Measurements from ENCODE around the gene ATP6V0C.
"Not testable (repeated sequence)": the region's sequence is repeated elsewhere in the genome, so short reads cannot be mapped to it uniquely, and the experiment has no call there.

The ATP6V0C gene

DNA sequence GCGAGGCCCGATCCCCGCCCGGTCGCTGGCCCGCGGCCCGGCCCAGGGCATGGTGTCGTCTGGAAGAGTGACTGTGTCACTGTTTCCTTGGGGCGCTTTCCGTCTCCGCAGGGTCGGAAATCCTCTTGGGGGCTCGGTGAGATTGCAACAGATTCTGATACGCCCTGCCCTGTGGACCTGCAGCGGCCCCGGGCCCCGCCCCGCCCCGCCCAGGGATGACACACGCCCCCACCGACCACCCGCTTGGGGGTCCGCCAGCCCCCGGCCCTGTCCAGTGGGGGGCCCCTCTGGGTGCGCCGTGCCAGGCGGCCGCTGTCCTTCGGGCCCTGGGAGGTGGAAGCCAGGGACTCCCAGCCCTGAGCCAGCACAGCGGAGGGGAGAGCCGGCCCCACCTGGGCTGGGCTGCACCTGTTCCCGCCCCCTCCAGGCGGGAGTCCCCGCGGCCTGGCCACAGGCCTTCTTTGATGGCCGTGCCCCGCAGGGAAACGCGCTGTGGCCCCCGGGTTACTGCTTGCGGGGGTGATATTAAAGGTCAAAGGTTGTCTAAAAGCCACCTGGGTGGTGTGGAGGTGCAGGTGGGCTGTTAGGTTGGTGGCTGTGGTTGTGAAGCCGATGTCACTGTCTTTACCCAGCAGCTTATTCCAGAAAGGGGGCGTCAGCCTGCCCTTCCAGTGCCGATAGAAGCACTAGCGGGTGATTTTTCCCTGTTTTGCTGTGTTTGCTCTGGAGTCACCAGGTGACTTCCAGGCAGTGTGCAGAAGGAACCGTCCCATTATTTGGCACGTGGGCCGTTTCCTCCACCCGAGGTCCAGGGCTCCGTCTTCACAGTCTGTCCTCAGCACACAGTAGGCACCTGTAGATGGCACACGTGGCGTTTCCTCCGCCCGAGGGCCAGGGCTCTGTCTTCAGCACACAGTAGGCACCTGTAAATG is 38.1 kb upstream of the ATP6V0C start:
- DNase-seq, result peak; percentile 31 to 46

DNA sequence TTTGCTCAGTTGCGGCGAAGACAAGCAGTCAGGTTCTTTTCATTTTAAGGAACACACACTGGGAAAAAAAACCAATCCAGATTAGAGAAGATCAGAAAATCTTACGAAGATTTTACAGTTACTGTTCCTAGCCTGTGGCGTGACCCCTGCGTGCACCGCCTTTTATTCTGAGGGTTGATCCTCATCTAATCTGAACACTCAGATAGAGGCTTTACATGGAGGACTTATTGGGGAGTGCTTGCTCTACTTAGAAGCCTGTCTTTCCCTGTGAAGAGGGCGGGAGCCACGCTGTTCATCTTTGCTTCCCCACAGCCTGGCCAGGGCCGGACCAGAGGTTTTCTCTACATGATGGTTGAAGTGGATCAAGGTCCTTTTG is 37.4 kb upstream of the ATP6V0C start:
- no peak for DNase-seq

DNA sequence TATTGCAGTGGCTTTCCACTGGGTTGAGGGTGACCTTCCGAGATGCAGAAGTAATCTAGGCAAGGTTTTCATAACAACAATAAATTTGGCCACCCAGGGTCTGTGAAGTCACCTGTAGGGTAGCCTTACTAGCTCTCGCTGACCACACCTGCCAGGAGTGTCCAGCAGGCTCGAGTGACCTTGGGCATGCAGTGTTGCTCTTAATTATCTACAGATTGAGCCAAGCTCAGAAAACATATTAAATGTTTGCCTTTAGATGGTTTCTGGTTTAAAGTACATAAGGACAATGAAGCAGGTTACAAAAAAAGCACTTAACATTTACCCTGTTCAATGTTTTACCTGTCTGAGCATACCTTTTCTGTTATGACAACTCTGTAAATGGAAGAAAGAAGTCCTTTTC is 37.0 kb upstream of the ATP6V0C start:
- no peak for DNase-seq

DNA sequence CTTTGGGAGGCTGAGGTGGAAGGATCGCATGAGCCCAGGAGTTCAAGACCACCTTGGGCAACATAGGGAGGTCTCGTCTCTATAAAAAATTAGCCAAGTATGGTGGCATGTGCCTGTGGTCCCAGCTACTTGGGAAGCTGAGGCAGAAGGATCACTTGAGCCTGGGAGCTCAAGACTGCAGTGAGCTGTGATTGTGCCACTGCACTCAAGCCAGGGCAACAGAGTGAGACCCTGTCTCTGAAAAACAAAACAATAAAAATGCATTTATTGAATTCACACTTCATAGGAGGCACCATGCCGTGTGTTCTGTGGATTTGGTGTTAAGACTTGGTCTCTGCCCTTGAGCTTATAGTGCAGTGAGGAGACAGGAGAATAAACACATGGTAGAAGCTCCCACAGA is 36.4 kb upstream of the ATP6V0C start:
- no peak for DNase-seq

DNA sequence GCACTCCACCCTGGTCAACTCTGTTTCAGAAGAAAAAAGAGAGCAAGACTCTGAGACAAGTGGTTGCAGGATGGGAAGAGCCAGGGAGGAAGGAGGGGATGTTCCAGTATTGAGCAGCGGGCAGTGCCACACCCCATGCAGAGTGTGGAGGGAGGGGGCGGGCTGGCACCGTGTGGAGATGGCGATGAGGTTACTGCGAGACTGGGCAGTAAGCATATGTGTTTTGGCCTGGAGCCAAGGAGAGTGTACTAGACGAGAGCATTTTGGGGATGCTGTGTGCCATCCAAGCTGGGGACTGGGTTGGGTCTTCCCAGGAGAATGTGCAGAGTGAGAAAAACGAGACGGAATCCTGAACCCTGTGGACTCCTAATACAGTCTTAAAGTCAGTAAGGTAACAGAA is 35.5 kb upstream of the ATP6V0C start:
- DNase-seq, result no peak

DNA sequence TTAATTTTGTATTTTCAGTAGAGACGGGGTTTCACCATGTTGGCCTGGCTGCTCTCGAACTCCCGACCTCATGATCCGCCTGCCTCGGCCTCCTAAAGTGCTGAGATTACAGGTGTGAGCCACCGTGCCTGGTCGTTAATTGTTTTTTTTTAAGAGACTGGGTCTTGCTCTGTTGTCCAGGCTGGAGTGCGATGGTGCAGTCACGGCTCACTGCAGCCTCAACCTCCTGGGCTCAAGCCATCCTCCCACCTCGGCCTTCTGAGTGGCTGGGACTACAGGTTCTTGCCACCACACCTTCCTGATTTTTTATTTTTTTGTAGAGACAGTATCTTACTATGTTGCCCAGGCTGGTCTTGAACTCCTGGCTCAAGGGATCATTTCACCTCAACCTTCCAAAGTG is 33.8 kb upstream of the ATP6V0C start:
- DNase-seq, result not testable (repeated sequence)

DNA sequence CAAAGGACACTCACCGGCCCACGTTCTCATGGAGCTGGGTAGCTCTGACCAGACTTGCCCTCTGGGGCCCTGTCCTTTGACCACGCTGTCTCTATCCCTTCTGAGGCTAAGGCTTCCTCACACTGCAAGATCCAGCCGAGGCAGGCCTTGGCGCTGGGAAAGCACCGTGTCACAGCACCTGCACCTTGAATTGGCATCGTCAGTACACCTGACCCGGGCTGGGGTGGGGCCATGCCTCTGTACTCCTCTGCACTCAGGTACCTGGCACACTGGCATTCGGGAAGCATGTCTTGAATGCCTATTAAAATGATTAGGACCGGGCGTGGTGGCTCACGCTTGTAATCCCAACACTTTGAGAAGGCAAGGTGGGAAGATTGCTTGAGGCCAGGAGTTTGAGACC is 32.8 kb upstream of the ATP6V0C start:
- DNase-seq, result no peak

DNA sequence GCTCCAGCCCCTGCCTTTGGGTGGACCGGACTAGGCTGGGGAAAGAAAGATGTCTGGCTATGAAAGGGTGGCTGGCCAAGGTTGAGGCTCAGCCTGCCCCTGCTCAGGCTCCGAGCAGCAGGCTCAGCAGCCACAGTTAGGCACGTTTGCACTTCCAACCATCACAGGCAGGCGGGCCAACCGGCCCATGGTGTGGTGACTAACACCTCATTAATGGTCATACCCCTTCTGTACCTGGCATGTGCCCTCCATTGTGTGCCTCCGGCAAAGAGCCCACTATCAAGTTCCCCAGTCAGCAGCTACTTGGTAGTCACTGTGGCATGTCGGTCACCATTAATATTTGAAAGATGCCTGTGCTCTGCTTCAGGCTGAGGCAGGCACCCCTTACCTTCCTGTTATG is 32.1 kb upstream of the ATP6V0C start:
- no peak for DNase-seq

DNA sequence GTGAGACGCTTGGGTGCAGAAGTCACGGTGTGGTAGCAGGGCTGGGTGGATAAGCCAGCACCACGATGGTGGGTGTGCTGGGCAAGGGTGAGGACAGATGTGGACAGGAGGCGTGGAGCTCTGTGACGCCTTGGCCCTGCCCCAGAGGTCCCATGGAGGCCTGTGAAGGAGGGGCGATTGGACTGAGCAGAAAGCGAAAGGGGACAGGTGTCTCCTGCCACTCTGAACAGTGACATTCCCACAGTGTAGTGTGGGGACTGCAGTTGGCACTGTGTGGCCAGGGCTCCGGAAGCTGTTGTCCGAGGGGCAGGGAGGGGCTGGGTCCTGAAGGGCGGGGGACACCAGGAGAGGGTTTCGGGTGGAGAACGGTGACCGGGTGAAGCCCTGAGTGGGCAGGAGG is 31.5 kb upstream of the ATP6V0C start:
- DNase-seq, result no peak

DNA sequence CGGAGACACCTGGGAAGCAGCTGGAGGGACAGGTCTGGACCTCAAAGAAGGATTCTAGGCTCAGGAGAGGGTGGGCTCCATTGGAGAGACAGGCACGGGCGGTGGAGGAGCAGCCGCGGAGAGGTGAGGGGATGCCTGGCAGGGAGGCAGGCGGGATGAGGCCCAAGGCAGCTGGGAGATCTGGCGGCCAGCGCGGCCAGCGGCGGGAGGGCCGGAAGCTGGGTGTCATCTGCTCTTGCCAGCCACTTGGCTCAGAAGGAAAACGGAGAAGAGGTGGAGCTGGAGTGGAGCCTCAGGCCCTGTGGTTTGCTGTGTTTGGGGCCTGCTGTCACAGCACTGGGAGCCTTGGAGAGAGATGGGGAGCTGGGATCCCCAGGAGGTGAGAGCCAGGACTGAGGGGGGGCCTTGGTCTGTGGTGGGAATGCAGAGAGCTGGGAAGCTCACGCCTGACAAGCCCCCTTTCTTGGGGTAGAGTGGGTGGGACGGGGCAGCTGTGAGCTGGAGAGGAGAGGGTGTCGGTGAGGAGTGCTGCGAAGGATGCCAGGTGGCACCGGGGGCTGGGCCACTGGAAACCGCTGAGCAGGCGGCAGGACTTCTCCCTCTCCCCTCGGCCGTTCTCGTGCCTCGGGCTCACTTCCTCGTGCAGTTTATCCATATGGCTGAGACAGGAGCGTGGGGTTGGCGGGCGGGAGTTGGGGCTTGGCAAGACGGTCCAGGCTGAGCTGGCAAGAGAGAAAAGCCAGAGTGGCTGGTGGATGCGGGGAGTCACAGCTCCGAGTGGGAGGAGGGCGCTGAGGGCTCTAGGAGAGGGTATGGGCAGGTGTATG is 30.8 kb upstream of the ATP6V0C start:
- no peak for DNase-seq

DNA sequence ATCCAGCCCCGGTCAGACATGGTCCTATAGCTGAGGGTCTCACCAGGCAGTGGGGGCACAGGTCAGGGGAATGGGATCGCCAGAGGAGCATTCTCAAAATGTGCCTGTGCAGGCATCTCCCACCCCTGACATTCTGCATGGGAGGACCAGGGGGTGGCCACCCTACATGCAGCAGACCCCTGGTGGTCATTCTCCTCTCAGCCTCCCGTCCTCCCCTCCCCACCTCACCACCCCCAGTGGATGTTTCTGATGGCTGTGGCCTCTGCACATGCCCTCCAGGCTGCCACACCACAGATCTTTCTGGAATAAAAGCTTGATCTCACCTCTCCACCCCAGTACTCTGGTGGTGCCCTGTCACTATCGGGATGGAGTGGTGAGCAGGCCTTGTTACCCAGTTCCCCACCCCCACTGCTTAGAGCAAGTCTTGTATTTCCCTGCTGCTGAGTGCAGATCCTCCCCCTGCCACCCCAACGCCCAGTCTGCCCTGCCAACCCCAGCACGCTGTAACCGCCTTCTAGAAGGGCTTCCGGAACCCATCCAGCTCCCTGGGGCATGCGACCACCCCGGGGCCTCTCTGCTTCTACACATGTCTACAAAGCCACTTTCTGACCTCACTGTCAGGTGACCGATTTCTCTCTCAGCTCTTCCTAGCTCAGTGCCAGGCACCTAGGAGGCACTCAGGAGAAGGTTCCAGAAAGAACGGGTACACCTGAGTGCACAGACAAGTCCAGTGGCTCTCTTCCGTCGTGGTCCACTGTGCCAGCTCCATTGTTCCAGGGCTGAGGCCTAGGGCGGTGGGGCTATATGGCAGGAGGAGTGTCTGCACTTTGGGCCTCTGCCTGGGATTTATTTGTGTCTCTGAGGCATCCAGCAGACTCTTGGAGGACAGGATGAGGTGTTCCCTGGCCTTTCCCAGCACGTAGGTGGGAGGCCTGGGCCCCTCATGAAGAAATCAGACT is 29.5 kb upstream of the ATP6V0C start:
- DNase-seq, result no peak

DNA sequence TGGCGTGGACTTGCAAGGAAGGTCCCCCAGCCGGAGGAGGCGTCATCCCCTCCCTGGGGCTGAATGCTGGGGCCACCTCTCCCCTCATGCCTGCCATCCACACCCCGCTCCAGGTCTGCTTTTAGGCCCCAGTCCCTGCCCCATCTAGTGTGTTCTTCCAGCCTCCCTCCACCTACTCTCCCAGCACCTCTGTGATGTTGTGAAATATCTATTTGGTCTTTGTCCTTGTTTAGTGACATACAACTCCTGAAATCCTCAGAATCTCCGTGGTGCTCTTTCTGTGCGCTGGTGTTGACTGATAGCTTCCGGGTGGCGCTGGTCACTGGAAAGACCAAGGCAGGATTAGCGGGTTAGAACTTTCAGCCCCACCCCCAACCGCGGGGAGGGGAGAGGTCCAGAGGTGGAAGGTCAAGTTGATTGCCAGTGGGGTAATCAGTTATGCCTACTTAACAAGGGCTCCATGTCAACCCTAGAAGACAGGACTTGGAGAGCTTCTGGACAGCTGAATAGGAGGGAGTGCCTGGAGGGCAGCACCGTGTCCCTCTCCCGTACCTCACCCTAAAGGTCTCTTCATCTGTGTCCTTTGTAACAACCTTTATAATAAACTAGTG is 28.7 kb upstream of the ATP6V0C start:
- DNase-seq, result no peak

DNA sequence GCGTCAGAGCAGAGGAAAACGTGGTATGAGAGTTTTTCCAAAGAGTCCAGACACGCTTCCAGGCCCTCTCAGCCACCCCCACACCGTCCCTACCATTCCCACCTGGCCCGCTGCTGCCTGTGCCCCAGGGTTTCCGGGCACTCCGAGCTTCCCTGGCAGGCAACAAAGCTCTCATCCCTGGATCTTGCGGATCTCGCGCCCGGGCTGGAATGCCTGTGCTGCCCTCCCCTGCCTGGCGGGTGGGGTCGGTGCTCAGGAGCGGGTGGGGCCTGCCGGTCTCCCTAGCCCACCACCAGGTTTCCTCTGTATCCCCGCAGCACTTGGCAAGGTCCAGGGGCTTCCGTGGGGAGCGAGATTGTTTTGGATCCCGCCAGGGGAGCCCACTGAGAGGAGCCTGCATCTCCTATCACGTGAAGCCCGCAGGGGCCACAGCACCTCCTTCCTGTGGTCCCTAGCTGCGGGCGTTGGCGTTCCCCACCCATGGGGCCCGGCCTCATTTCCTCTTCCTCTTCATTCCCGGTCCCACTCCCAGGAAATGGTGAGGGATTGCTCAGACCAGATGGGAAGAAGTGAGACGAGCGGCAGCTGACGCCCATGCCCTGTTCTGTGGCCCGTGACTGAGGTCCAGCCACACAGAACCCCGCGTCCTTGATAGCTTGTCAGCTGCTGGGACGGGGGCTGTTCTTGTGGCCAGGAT is 27.8 kb upstream of the ATP6V0C start:
- DNase-seq, result no peak

DNA sequence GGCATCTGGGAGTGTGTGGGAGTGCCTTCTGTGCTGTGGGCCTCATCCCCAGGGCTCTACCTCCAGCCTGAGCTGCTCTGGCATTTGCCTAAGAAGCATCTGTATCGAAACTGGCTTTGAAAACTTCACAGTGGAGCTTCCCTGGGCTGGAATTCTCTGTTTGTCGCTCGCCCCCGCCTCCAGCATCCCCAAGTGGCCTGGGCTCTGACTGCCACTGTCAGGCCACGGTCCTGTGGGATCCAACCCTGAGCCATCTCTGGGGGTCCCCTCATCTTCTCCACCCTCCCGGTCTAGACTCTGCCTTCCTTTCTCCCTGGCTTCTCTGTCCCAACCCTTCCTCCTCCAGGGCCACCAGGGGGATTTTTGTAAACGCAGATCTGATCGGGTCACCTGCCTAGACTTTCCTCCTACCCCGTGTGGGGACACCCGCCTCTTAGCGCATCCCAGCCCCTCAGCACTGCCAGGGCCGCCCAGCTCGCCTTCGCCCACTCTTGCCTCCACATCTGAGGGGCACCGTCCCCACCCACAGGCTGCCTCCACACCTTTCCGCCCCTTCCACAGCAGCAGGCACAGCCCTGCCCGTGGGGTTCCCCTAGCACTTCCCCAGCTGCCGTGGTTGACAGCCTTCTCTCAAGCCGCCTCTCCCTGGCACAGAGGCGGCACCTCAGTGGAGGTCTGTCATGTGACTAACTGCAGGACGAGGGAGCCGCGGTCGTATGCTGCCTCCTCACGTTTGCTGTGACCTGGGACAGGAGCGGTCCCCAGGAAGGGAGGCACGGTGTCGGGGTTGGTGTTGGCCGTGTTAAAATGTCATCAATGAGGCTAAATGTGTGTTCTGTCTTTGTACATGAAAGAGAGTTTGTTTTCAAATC is 26.9 kb upstream of the ATP6V0C start:
- DNase-seq, result peak; percentile 65 to 89

DNA sequence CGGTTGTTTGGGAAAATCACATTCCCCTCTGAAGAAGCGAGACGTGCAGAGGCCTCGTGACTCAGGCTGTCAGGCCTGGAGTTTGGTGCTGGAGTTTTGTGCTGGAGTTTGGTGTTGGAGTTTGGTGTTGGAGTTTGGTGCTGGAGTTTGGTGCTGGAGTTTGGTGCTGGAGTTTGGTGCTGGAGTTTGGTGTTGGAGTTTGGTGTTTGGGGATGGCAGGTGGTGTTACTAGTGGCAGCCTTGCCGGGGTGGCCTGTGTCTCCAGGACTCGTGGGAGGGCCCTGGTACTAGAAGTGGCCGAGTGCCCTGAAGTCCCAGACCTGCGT is 26.3 kb upstream of the ATP6V0C start:
- DNase-seq, result no peak

DNA sequence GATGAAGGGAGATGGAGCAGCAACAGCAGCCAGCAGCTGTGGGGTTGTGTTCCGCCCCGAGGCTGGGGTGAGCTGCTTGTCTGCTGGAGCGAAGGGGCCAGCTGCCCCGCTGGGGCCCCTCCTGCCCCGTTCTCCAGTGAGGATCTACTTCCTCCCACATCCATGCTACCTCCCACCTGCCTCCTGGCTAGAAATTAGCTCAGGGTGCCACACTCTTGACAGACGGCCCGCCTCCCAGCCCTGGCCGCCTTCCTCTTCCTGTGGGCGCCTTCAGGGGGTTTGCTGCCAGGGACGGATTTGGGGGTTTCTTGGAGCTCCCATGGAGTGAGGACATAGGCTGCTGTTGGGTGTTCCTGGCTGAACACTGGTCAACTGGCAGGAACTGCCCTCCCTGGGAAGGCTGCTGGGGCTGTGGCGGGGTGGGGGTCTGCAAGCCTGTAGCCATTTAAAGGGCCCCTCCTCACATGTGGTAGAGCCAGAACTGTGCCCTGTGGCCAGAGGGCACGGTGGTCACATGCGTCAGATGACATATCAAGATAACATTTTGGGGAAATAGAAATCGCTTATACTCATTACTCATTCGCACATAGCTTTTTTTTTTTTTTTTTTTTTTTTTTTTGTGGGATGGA is 25.7 kb upstream of the ATP6V0C start:
- no peak for DNase-seq

DNA sequence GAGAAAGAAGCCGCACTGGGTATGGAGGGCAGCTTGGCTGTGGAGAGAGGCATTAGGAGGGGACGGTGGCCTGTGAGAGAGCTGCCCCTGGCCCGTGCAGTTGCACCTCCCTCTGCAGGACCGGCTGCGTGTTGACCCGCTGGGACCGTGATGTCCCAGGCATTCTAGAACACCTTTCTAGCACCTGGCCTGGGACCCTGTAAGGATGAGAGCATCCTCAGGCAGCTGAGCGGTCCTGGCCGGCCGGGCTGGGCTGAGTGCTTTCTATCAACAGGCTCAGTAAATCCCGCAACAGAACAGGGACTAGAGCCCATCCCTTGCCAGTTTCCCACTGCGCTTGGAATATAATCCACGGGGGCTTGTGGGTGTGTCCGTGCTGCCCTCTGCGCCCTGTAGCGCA is 24.2 kb upstream of the ATP6V0C start:
- no peak for DNase-seq

DNA sequence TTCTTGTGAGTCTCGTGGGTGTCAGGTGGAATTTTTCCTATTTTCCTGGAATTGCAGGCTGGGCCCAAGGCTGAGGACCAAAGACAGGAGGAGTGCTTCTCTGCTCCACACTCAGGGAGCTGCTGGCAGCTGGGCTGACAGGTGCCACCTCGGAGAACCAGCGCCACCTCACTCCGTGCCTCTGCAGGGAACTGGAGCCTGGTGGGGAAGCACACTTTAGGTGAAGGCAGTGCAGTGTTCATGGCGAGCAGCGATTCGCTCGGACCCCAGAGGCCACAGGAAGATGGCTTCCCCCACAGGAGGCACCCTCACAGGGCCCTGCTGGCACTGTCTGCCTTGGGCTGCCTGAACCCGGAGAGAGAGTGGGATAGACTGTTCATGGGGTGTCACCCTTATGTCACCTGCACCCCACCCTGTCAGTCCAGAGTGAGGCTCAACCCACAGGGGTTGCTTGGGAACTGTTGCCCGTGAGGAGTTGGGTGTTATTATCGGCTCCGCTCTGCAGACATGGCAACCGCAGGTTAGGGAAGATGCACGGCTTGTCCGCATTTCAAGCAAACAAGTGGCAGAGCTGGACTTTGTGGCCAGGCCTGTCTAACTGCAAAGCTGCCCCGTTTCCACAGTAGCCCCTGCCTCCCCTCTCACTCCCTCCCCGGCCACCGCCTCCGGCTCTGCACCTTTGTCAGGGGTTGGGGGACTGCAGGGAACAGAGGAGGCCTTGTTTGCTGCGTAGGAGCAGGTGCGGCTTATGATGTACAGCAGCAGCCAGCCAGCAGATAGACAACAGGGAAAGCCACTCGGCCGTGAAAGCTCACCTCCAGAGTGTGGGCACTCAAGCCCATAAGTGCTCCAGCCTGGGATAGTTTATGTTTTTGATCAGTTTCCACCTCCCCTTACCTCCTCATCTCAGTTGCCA is 23.3 kb upstream of the ATP6V0C start:
- DNase-seq, result no peak

DNA sequence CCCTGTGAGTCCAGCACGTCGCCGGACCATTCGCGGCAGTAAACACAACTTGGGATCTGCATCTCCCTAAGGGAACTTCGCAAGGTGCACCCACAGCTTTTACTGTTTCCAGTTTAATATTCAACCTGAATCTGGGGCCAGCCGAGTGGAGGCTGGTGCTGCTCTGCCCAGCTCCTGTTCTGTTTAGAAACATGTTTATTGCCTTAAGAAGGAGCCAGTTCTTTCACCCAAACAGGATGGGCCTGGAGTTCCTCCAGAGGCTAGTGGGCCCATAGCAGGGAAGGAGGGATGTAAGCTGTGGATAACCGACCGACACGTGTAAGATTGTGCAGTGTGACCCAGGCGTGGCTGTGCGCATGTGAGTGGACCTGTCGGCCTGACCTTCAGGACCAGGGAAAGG is 21.5 kb upstream of the ATP6V0C start:
- no peak for DNase-seq
